K562 (cell line): ENCODE measurements around the gene ULBP2. TPM values are rescaled to one million over a fixed set of nuclear protein-coding genes. Genes with fewer than 3 reads are reported as not detected.

Source experiments
- ATAC-seq: fragments of 200-7000 bp; cut with Tn5 transposase; 3 replicates; pipeline ENCODE4 v1.9.1; 2020; ENCODE audit warnings: moderate library complexity
- BruUV-seq: library from RNA; stranded (reverse); fragments of 400-500 nt; replicated peaks from 2 replicates; lab custom pipeline; 2021; lab: Mats Ljungman, UMichigan
- CTCF ChIA-PET: fragments of 300-600 bp; formaldehyde crosslinking; extraction: SDS; loops from one replicate; lab custom pipeline; 2021; ENCODE audit warnings: low intra/inter-chr PET ratio; lab: Yijun Ruan, JAX
- POLR2A ChIA-PET: fragments of 300-600, 350-650 bp; sonication (Branson Sonifier 250); formaldehyde crosslinking; extraction: SDS; loops from one replicate; lab custom pipeline; 2021; ENCODE audit warnings: antibody characterized with exemption, inconsistent platforms; lab: Yijun Ruan, JAX
- DNase-seq, 4 experiments: peaks; one replicate each; pipeline versions ENCODE4 v3.0.0 to v3.0.0-alpha.2; 2011 to 2018; ENCODE audit warnings: low spot score in 3 of 4, mixed read lengths in 3 of 4; ENCODE audit errors: extremely low read depth in 1 of 4
- FAIRE-seq: peaks from 2 replicates; lab custom pipeline; 2011; peaks lifted over from hg19 to GRCh38; lab: Jason Lieb, UNC
- H2AFZ ChIP-seq: 2 replicates; pipeline ENCODE4 v1.6.0; 2011; ENCODE audit warnings: low read depth, low read length, control low read depth, inconsistent platforms
- H3K27ac ChIP-seq: fragments of 200-600 bp; 3 replicates; pipeline ENCODE4 v1.8.0; 2011; ENCODE audit warnings: low read depth, mild to moderate bottlenecking, control low read depth, inconsistent platforms, low read length, moderate library complexity, mixed read lengths; ENCODE audit errors: extremely low read depth
- H3K27me3 ChIP-seq, 2 experiments: fragments of 300-600 bp in 1 of 2; 2 replicates in 1 of 2; 3 replicates in 1 of 2; pipeline versions ENCODE4 v1.6.0 to v1.8.0; 2011; ENCODE audit warnings: inconsistent platforms in 2 of 2, low read length in 2 of 2, mild to moderate bottlenecking in 1 of 2, mixed read lengths in 1 of 2, moderate library complexity in 1 of 2; ENCODE audit not compliant: control insufficient read depth in 2 of 2, insufficient read depth in 2 of 2
- H3K36me3 ChIP-seq: fragments of 300-600 bp; 3 replicates; pipeline ENCODE4 v1.8.0; 2011; ENCODE audit warnings: mild to moderate bottlenecking, low read length, inconsistent platforms; ENCODE audit not compliant: control insufficient read depth, insufficient read depth
- H3K4me1 ChIP-seq, 2 experiments: fragments of 200-600 bp in 1 of 2; replicated peaks in 1 of 2; 2 replicates in 1 of 2; 3 replicates in 1 of 2; pipeline versions ENCODE4 v1.5.1 to v1.8.0; 2011; ENCODE audit warnings: inconsistent platforms in 2 of 2, low read length in 2 of 2, mild to moderate bottlenecking in 1 of 2, mixed read lengths in 1 of 2, moderate library complexity in 1 of 2; ENCODE audit not compliant: control insufficient read depth in 2 of 2, insufficient read depth in 2 of 2
- H3K4me2 ChIP-seq: 2 replicates; pipeline ENCODE4 v1.6.1; 2011; ENCODE audit warnings: low read length, control low read depth, inconsistent platforms, mixed read lengths; ENCODE audit not compliant: insufficient read depth
- H3K4me3 ChIP-seq: fragments of 200-600 bp; sonication (generic), shearing (Covaris generic); 2 replicates; pipeline ENCODE4 v1.5.1; 2016; ENCODE audit warnings: control low read depth, inconsistent platforms
- H3K79me2 ChIP-seq: fragments of 200-600 bp; 3 replicates; pipeline ENCODE4 v1.8.0; 2011; ENCODE audit warnings: low read length, inconsistent platforms; ENCODE audit not compliant: control insufficient read depth, insufficient read depth
- H3K9ac ChIP-seq, 2 experiments: 2 replicates each; pipeline versions ENCODE4 v1.6.0 to v1.6.1; 2011; ENCODE audit warnings: low read depth in 2 of 2, low read length in 2 of 2, control low read depth in 1 of 2, inconsistent platforms in 1 of 2, mild to moderate bottlenecking in 1 of 2, mixed read lengths in 1 of 2; ENCODE audit not compliant: insufficient read depth in 1 of 2
- H3K9me1 ChIP-seq: one replicate; pipeline ENCODE4 v1.6.0; 2011; ENCODE audit warnings: inconsistent platforms, mild to moderate bottlenecking, low read length, moderate library complexity; ENCODE audit not compliant: control insufficient read depth, insufficient read depth
- H3K9me3 ChIP-seq: replicated peaks from 2 replicates; pipeline ENCODE4 v1.5.1; 2011; ENCODE audit warnings: low read depth, low read length, inconsistent platforms; ENCODE audit not compliant: control insufficient read depth, insufficient read depth
- H4K20me1 ChIP-seq: replicated peaks from 2 replicates; pipeline ENCODE4 v1.6.1; 2011; ENCODE audit warnings: low read length, inconsistent platforms, mixed read lengths; ENCODE audit not compliant: control insufficient read depth, insufficient read depth
- CBFA2T3 ChIP-seq: fragments of 450-650 bp; IDR thresholded peaks from 2 replicates; pipeline ENCODE4 v1.6.1; 2017
- CBX3 ChIP-seq, 2 experiments: IDR thresholded peaks; 1 replicate in 1 of 2; 2 replicates in 1 of 2; pipeline ENCODE4 v1.6.1; 2012; ENCODE audit warnings: inconsistent platforms in 2 of 2, low read length in 2 of 2, borderline replicate concordance in 1 of 2, control low read depth in 1 of 2
- DACH1 ChIP-seq: fragments of 450-650 bp; IDR thresholded peaks from 2 replicates; pipeline ENCODE4 v1.6.1; 2018; ENCODE audit not compliant: partially characterized antibody
- HDAC6 ChIP-seq: IDR thresholded peaks from 2 replicates; pipeline ENCODE4 v1.6.1; 2012; ENCODE audit warnings: low read depth, mild to moderate bottlenecking, control low read depth, inconsistent platforms, low read length, moderate library complexity
- KAT7 ChIP-seq: sonication (generic); formaldehyde crosslinking; IDR thresholded peaks from 2 replicates; pipeline ENCODE4 v1.8.0; 2022; ENCODE audit warnings: missing genetic modification reagents, mild to moderate bottlenecking, borderline replicate concordance
- KLF13 ChIP-seq: fragments of 450-650 bp; IDR thresholded peaks from 2 replicates; pipeline ENCODE4 v1.6.1; 2016; ENCODE audit warnings: missing genetic modification characterization, low read depth, mild to moderate bottlenecking, missing compliant biosample characterization, moderate library complexity, borderline replicate concordance
- MYC ChIP-seq, 2 experiments: fragments of 250-450 bp in 1 of 2; sonication (Bioruptor Pico) in 1 of 2; IDR thresholded peaks; 2 replicates each; pipeline versions ENCODE4 v1.5.1 to v1.6.1; 2012 to 2021; ENCODE audit warnings: low read depth in 2 of 2, borderline replicate concordance in 1 of 2, improper control_type of control experiment in 1 of 2, low read length in 1 of 2, mild to moderate bottlenecking in 1 of 2, moderate library complexity in 1 of 2
- PURB ChIP-seq: sonication (generic); formaldehyde crosslinking; IDR thresholded peaks from 2 replicates; pipeline ENCODE4 v1.9.0; 2021; ENCODE audit warnings: low read depth, mild to moderate bottlenecking, missing genetic modification reagents
- RFX7 ChIP-seq: fragments of 250-450 bp; sonication (Bioruptor Pico); IDR thresholded peaks from 2 replicates; pipeline ENCODE4 v1.5.1; 2021; ENCODE audit warnings: mild to moderate bottlenecking
- SUPT5H ChIP-seq: fragments of 450-650 bp; IDR thresholded peaks from 2 replicates; pipeline ENCODE4 v1.6.1; 2016
- TCF3 ChIP-seq: sonication (generic); formaldehyde crosslinking; IDR thresholded peaks from 2 replicates; pipeline ENCODE4 v1.4.0; 2020; ENCODE audit warnings: mild to moderate bottlenecking, missing genetic modification reagents
- TOE1 ChIP-seq, 2 experiments: fragments of 450-650 bp in 1 of 2; sonication (generic) in 1 of 2; formaldehyde crosslinking in 1 of 2; IDR thresholded peaks; 2 replicates each; pipeline versions ENCODE4 v1.7.1 to v1.8.0; 2016 to 2022; ENCODE audit warnings: borderline replicate concordance in 2 of 2, mild to moderate bottlenecking in 2 of 2, antibody characterized with exemption in 1 of 2, inconsistent platforms in 1 of 2, low read depth in 1 of 2, missing genetic modification reagents in 1 of 2, moderate library complexity in 1 of 2
- WGBS: fragments of 100-300 bp; shearing (Covaris generic); methylation state at CpG from one replicate; pipeline ENCODE4 v1.1.6; 2016; ENCODE audit warnings: low coverage, mixed read lengths; ENCODE audit not compliant: insufficient coverage; ENCODE audit errors: missing lambda C conversion rate; 5-methylcytosine and 5-hydroxymethylcytosine counted together
- in situ Hi-C: fragments of 300-500 bp; cut with MboI; formaldehyde crosslinking; loops from 4 replicates; pipeline ENCODE4 v1.15.0; 2018; ENCODE audit warnings: inconsistent platforms, mixed read lengths
- intact Hi-C: fragments of 100-400 bp; cut with micrococcal nuclease; formaldehyde crosslinking; loops from 2 replicates; pipeline ENCODE4 v1.14.2; 2022
- polyA plus RNA-seq, 8 experiments: library from polyadenylated mRNA; depleted of rRNA in 4 of 8; stranded (reverse) in 5 of 8; unstranded in 3 of 8; fragments of >200 nt; fragmentation: Nextera tagmentation in 2 of 8; fragmentation: Illumina TruSeq in 1 of 8; extraction: Ambion mirVana in 2 of 8; extraction: Trizol in 1 of 8; gene quantifications; 2 replicates each; pipeline versions ENCODE4 v1.2.1 to v1.2.3, GENCODE V29; 2011 to 2014; ENCODE audit warnings: inconsistent platforms in 1 of 8, missing spikeins in 1 of 8
- total RNA-seq, 7 experiments: library from RNA; depleted of rRNA in 6 of 7; stranded (reverse); fragments of >200 nt in 6 of 7; fragmentation: Illumina TruSeq in 2 of 7; extraction: Trizol in 2 of 7; gene quantifications; 2 replicates each; pipeline versions ENCODE4 v1.2.1 to v1.2.3, GENCODE V29; 2011 to 2021; ENCODE audit warnings: low replicate concordance in 1 of 7
- TF ChIP-seq, protein P1 (sequence below): sonication (generic); formaldehyde crosslinking; IDR thresholded peaks from 2 replicates; pipeline ENCODE4 v1.8.0; 2022; ENCODE audit warnings: missing genetic modification reagents, mild to moderate bottlenecking, borderline replicate concordance
- TF ChIP-seq, protein P2 (sequence below): sonication (generic); formaldehyde crosslinking; IDR thresholded peaks from 2 replicates; pipeline ENCODE4 v1.8.0; 2022; ENCODE audit warnings: missing genetic modification reagents, mild to moderate bottlenecking, moderate library complexity, borderline replicate concordance
- TF ChIP-seq, protein P3 (sequence below): sonication (generic); formaldehyde crosslinking; IDR thresholded peaks from 2 replicates; pipeline ENCODE4 v1.8.0; 2022; ENCODE audit warnings: mild to moderate bottlenecking, missing genetic modification reagents, borderline replicate concordance
- TF ChIP-seq, protein P4 (sequence below), 2 experiments: fragments of 450-650 bp in 1 of 2; sonication (generic) in 1 of 2; formaldehyde crosslinking in 1 of 2; IDR thresholded peaks in 1 of 2; conservative IDR thresholded peaks in 1 of 2; 2 replicates each; pipeline versions ENCODE4 v1.6.1 to v1.8.1; 2016 to 2023; ENCODE audit warnings: mild to moderate bottlenecking in 2 of 2, moderate library complexity in 2 of 2, inconsistent platforms in 1 of 2, missing genetic modification reagents in 1 of 2

ULBP2 gene
- total and polyA plus RNA-seq, 9 of the 15 experiments (the other 6 are each of a cell fraction or from before 2014, with no cell fraction given) = 0.50 to 5.3 (median 1.2) TPM

DNA sequence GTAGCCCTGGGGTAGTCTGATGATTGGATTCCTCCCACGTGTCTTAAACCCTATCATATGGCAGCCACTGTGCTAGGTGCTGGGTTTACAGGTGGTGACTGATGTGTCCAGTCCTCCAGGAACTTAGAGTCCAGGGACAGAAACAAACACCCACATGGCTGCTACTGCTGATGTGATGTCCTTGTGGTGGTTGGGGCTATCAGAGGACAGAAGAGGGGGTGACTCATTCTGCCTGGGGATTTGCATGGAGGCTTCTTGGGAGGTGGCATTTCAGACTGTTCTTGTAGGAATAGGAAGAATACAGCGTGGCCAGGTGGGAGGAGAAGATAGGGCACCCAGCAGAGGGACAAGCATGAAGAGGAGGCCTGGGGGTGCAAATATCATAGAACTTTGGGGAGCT lies 28.7 kb upstream of the ULBP2 start:
- no peak overlapping the region for H3K4me3 ChIP-seq
- no peak overlapping the region for H3K27ac ChIP-seq
- in situ Hi-C loops = loop anchor here (25.0 kb wide), 1 partner anchor 876 kb away; no protein-coding TSS in a partner anchor
- no peak overlapping the region for H3K4me2 ChIP-seq
- FAIRE-seq (no peak), DNase-seq (peak in 1 of 4 experiments; percentile 37), ATAC-seq (peak; percentile 40)
- no peaks in the 10 kb centered on the region for H4K20me1 ChIP-seq
- peaks cover 4% of the 10 kb centered on the region; the same call in 1 of the 2 replicates for H3K9me3 ChIP-seq
- no peaks in the 10 kb centered on the region for H3K9me1 ChIP-seq
- H3K79me2 ChIP-seq = no peaks in the 10 kb centered on the region
- H3K4me1 ChIP-seq = peaks cover 0 to 3% of the 10 kb centered on the region in 2 experiments; a peak in 3 of 5 replicates
- intact Hi-C loops = no loop called here
- H3K36me3 ChIP-seq = no peaks in the 10 kb centered on the region
- BruUV-seq = no TSS peak
- 0% methylated on average over 2 of the region's 2 CpGs for WGBS
- ChIA-PET POLR2A (no interaction called here), CTCF (interaction anchor here (0.6 kb wide), 1 partner anchor 13 kb away, joined by 3 read pairs; no protein-coding TSS in a partner anchor)
- H3K9ac ChIP-seq = no peak overlapping the region
- no peak overlapping the region for H2AFZ ChIP-seq
- peaks cover 19 to 61% of the 10 kb centered on the region in 2 experiments; a peak in 4 of 5 replicates for H3K27me3 ChIP-seq
- TF ChIP-seq, protein P1, sequence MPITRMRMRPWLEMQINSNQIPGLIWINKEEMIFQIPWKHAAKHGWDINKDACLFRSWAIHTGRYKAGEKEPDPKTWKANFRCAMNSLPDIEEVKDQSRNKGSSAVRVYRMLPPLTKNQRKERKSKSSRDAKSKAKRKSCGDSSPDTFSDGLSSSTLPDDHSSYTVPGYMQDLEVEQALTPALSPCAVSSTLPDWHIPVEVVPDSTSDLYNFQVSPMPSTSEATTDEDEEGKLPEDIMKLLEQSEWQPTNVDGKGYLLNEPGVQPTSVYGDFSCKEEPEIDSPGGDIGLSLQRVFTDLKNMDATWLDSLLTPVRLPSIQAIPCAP (CRISPR knock-in tag) = no peak
- TF ChIP-seq KLF13 = no peak
- TF ChIP-seq TOE1 (IDR thresholded peaks at IDR 0.05; ENCODE audit: borderline replicate concordance) = no peak
- no peak for TF ChIP-seq TOE1 (CRISPR knock-in tag; IDR thresholded peaks at IDR 0.05; ENCODE audit: borderline replicate concordance, low read depth)
- TF ChIP-seq, protein P2, sequence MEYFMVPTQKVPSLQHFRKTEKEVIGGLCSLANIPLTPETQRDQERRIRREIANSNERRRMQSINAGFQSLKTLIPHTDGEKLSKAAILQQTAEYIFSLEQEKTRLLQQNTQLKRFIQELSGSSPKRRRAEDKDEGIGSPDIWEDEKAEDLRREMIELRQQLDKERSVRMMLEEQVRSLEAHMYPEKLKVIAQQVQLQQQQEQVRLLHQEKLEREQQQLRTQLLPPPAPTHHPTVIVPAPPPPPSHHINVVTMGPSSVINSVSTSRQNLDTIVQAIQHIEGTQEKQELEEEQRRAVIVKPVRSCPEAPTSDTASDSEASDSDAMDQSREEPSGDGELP (CRISPR knock-in tag) = peak; percentile 26; the same call in 1 of the 2 replicates
- no peak for TF ChIP-seq KAT7
- TF ChIP-seq HDAC6 = no peak
- no peak for TF ChIP-seq PURB
- no peak for TF ChIP-seq DACH1
- peak; percentile 60 for TF ChIP-seq TCF3 (CRISPR knock-in tag)
- peak; percentile 29; the same call in 1 of the 2 replicates for TF ChIP-seq CBFA2T3
- TF ChIP-seq MYC (IDR thresholded peaks at IDR 0.05; ENCODE audit: low read depth, low read length) = no peak
- TF ChIP-seq MYC (CRISPR knock-in tag; IDR thresholded peaks at IDR 0.05; ENCODE audit: borderline replicate concordance, low read depth) = no peak
- TF ChIP-seq, protein P3, sequence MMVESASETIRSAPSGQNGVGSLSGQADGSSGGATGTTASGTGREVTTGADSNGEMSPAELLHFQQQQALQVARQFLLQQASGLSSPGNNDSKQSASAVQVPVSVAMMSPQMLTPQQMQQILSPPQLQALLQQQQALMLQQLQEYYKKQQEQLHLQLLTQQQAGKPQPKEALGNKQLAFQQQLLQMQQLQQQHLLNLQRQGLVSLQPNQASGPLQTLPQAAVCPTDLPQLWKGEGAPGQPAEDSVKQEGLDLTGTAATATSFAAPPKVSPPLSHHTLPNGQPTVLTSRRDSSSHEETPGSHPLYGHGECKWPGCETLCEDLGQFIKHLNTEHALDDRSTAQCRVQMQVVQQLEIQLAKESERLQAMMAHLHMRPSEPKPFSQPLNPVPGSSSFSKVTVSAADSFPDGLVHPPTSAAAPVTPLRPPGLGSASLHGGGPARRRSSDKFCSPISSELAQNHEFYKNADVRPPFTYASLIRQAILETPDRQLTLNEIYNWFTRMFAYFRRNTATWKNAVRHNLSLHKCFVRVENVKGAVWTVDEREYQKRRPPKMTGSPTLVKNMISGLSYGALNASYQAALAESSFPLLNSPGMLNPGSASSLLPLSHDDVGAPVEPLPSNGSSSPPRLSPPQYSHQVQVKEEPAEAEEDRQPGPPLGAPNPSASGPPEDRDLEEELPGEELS (CRISPR knock-in tag) = no peak
- no peak for TF ChIP-seq SUPT5H
- no peak for TF ChIP-seq RFX7 (CRISPR knock-in tag)
- TF ChIP-seq, protein P4, sequence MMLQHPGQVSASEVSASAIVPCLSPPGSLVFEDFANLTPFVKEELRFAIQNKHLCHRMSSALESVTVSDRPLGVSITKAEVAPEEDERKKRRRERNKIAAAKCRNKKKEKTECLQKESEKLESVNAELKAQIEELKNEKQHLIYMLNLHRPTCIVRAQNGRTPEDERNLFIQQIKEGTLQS (IDR thresholded peaks at IDR 0.05) = peak; percentile 63
- TF ChIP-seq, protein P4 (CRISPR knock-in tag; conservative IDR thresholded peaks at IDR 0.05) = 0 out of 2 replicates have a peak, but pooled peaks have one; percentile 28
- no peak for TF ChIP-seq CBX3 (IDR thresholded peaks at IDR 0.05; ENCODE audit: borderline replicate concordance in 1 of 2, low read length in 2 of 2)
